ENCODE data around the gene SAFB. TPM values are rescaled to one million over a fixed set of nuclear protein-coding genes. Genes with fewer than 3 reads are reported as not detected.

Gene SAFB
- total and polyA plus RNA-seq, 2 of the 13 experiments (the other 11 are each of a cell fraction or from before 2014, with no cell fraction given) = 21.0 to 28.4 TPM

GRCh38 chr19:5686647-5687359 lies 63.9 kb downstream of the SAFB start (continued):
- TF ChIP-seq GMEB1 (CRISPR knock-in tag; IDR thresholded peaks at IDR 0.05; ENCODE audit: borderline replicate concordance) (peak; percentile 70), SOX5 (CRISPR knock-in tag; IDR thresholded peaks at IDR 0.05; ENCODE audit: borderline replicate concordance) (no peak), FOXO1 (CRISPR knock-in tag; IDR thresholded peaks at IDR 0.05) (no peak), NR3C1 (CRISPR knock-in tag; IDR thresholded peaks at IDR 0.05) (no peak), PHF20 (CRISPR knock-in tag; IDR thresholded peaks at IDR 0.05) (no peak), ZNF883 (CRISPR knock-in tag; IDR thresholded peaks at IDR 0.05; ENCODE audit: not compliant biosample characterization) (no peak), JDP2 (CRISPR knock-in tag; IDR thresholded peaks at IDR 0.05; ENCODE audit: borderline replicate concordance) (no peak), TFDP1 (CRISPR knock-in tag; IDR thresholded peaks at IDR 0.05; ENCODE audit: borderline replicate concordance) (no peak), BCL3 (CRISPR knock-in tag; IDR thresholded peaks at IDR 0.05) (0 out of 2 replicates have a peak, but pooled peaks have one; percentile 4), GATAD1 (CRISPR knock-in tag; IDR thresholded peaks at IDR 0.05) (no peak; the same call in none of the 2 replicates), REPIN1 (CRISPR knock-in tag; IDR thresholded peaks at IDR 0.05; ENCODE audit: borderline replicate concordance, low read depth) (no peak), PAF1 (CRISPR knock-in tag; IDR thresholded peaks at IDR 0.05) (no peak), TOE1 (CRISPR knock-in tag; IDR thresholded peaks at IDR 0.05) (no peak), ZNF597 (CRISPR knock-in tag; IDR thresholded peaks at IDR 0.05) (no peak), MLXIP (CRISPR knock-in tag; IDR thresholded peaks at IDR 0.05; ENCODE audit: borderline replicate concordance) (no peak), NONO (IDR thresholded peaks at IDR 0.05) (no peak), NONO (CRISPR knock-in tag; conservative IDR thresholded peaks at IDR 0.05) (peak; percentile 61), ELK4 (CRISPR knock-in tag; IDR thresholded peaks at IDR 0.05; ENCODE audit: borderline replicate concordance) (no peak)
